OCI-LY1 (cell line): ENCODE measurements around the gene USP5.

Experiments
- H2AFZ ChIP-seq: fragments of 200-600 bp; sonication (generic), shearing (Covaris generic); 2 replicates; pipeline ENCODE4 v1.6.0; 2014; ENCODE audit warnings: antibody characterized with exemption, mild to moderate bottlenecking, low read length
- H3F3A ChIP-seq: fragments of 200-600 bp; sonication (generic), shearing (Covaris generic); 2 replicates; pipeline ENCODE4 v1.6.0; 2014; ENCODE audit warnings: mild to moderate bottlenecking, antibody characterized with exemption, low read length, moderate library complexity; ENCODE audit not compliant: insufficient read depth
- H3K27ac ChIP-seq: fragments of 200-600 bp; sonication (generic); 2 replicates; pipeline ENCODE4 v1.5.1; 2014; ENCODE audit warnings: low read length, mixed run types, mild to moderate bottlenecking, low read depth; ENCODE audit not compliant: poor library complexity, severe bottlenecking
- H3K27me3 ChIP-seq: fragments of 200-600 bp; sonication (generic); 2 replicates; pipeline ENCODE4 v1.6.0; 2014; ENCODE audit warnings: antibody characterized with exemption, mild to moderate bottlenecking, low read length, moderate library complexity; ENCODE audit not compliant: insufficient read depth
- H3K36me3 ChIP-seq: fragments of 200-600 bp; sonication (generic); 2 replicates; pipeline ENCODE4 v1.6.1; 2014; ENCODE audit warnings: mild to moderate bottlenecking, antibody characterized with exemption, low read length, moderate library complexity, mixed read lengths; ENCODE audit not compliant: insufficient read depth
- H3K4me1 ChIP-seq: fragments of 200-600 bp; sonication (generic); 2 replicates; pipeline ENCODE4 v1.5.1; 2014; ENCODE audit warnings: mild to moderate bottlenecking, low read length, moderate library complexity; ENCODE audit not compliant: insufficient read depth, severe bottlenecking
- H3K4me2 ChIP-seq: fragments of 200-600 bp; sonication (generic), shearing (Covaris generic); 2 replicates; pipeline ENCODE4 v1.6.1; 2014; ENCODE audit warnings: low read length
- H3K4me3 ChIP-seq: fragments of 200-600 bp; sonication (generic); 2 replicates; pipeline ENCODE4 v1.5.1; 2014; ENCODE audit warnings: low read length, low read depth, mild to moderate bottlenecking, mixed read lengths; ENCODE audit not compliant: poor library complexity, severe bottlenecking
- H3K79me2 ChIP-seq: fragments of 200-600 bp; shearing (Covaris generic); 2 replicates; pipeline ENCODE4 v1.6.1; 2016; ENCODE audit warnings: mixed run types, low read length, mixed read lengths; ENCODE audit not compliant: insufficient read depth
- H3K9ac ChIP-seq: fragments of 200-600 bp; sonication (generic), shearing (Covaris generic); 2 replicates; pipeline ENCODE4 v1.6.1; 2014; ENCODE audit warnings: mild to moderate bottlenecking, low read length, mixed read lengths
- H3K9me2 ChIP-seq: fragments of 200-600 bp; sonication (generic), shearing (Covaris generic); 2 replicates; pipeline ENCODE4 v1.6.1; 2014; ENCODE audit warnings: low read depth, mild to moderate bottlenecking, low read length, mixed read lengths
- H3K9me3 ChIP-seq: fragments of 200-600 bp; shearing (Covaris generic); 2 replicates; pipeline ENCODE4 v1.6.1; 2014; ENCODE audit warnings: low read length, mixed read lengths
- H4K20me1 ChIP-seq: fragments of 200-600 bp; sonication (generic), shearing (Covaris generic); 2 replicates; pipeline ENCODE4 v1.6.0; 2016; ENCODE audit warnings: mild to moderate bottlenecking, low read length; ENCODE audit not compliant: insufficient read depth
- EZH2 ChIP-seq: fragments of 200-600 bp; sonication (generic), shearing (Covaris generic); IDR thresholded peaks from 2 replicates; pipeline ENCODE4 v1.8.0; 2017; ENCODE audit warnings: borderline replicate concordance, mixed run types, mild to moderate bottlenecking, antibody characterized with exemption, low read length, moderate library complexity, mixed read lengths
- TF ChIP-seq, protein P1 (sequence below): fragments of 200-600 bp; sonication (generic), shearing (Covaris generic); IDR thresholded peaks from 2 replicates; pipeline ENCODE4 v1.5.1; 2017; ENCODE audit warnings: mild to moderate bottlenecking, antibody characterized with exemption, low read length, moderate library complexity, mixed read lengths

Gene USP5

GRCh38 chr12:6855322-6855721, 3.4 kb downstream of the USP5 start:
- no peak overlapping the region for H3K9ac ChIP-seq
- no peak overlapping the region for H3K4me3 ChIP-seq
- no peak for TF ChIP-seq EZH2
- TF ChIP-seq, protein P1, sequence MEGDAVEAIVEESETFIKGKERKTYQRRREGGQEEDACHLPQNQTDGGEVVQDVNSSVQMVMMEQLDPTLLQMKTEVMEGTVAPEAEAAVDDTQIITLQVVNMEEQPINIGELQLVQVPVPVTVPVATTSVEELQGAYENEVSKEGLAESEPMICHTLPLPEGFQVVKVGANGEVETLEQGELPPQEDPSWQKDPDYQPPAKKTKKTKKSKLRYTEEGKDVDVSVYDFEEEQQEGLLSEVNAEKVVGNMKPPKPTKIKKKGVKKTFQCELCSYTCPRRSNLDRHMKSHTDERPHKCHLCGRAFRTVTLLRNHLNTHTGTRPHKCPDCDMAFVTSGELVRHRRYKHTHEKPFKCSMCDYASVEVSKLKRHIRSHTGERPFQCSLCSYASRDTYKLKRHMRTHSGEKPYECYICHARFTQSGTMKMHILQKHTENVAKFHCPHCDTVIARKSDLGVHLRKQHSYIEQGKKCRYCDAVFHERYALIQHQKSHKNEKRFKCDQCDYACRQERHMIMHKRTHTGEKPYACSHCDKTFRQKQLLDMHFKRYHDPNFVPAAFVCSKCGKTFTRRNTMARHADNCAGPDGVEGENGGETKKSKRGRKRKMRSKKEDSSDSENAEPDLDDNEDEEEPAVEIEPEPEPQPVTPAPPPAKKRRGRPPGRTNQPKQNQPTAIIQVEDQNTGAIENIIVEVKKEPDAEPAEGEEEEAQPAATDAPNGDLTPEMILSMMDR: no peak
- no peak overlapping the region for H3K27ac ChIP-seq
- H3F3A ChIP-seq: no peaks in the 10 kb centered on the region
- H3K36me3 ChIP-seq: peaks cover 51% of the 10 kb centered on the region
- no peak overlapping the region for H3K4me2 ChIP-seq
- no peaks in the 10 kb centered on the region for H4K20me1 ChIP-seq
- H3K27me3 ChIP-seq: no peaks in the 10 kb centered on the region
- H3K4me1 ChIP-seq: peaks cover 20% of the 10 kb centered on the region
- H3K9me2 ChIP-seq: no peaks in the 10 kb centered on the region
- no peaks in the 10 kb centered on the region for H3K9me3 ChIP-seq
- H3K79me2 ChIP-seq: peaks cover 18% of the 10 kb centered on the region
- no peak overlapping the region for H2AFZ ChIP-seq

GRCh38 chr12:6858799-6859198, 6.8 kb downstream of the USP5 start:
- Histone ChIP-seq H3K36me3 (peaks cover 86% of the 10 kb centered on the region), H3K9me3 (no peaks in the 10 kb centered on the region), H3K27ac (no peak overlapping the region), H3K27me3 (no peaks in the 10 kb centered on the region), H2AFZ (no peak overlapping the region), H3F3A (no peaks in the 10 kb centered on the region), H3K4me2 (no peak overlapping the region), H4K20me1 (no peaks in the 10 kb centered on the region), H3K4me1 (peaks cover 4% of the 10 kb centered on the region), H3K4me3 (no peak overlapping the region), H3K9ac (no peak overlapping the region), H3K9me2 (no peaks in the 10 kb centered on the region), H3K79me2 (peaks cover 3% of the 10 kb centered on the region)
- TF ChIP-seq, protein P1: no peak
- TF ChIP-seq EZH2: no peak

DNA sequence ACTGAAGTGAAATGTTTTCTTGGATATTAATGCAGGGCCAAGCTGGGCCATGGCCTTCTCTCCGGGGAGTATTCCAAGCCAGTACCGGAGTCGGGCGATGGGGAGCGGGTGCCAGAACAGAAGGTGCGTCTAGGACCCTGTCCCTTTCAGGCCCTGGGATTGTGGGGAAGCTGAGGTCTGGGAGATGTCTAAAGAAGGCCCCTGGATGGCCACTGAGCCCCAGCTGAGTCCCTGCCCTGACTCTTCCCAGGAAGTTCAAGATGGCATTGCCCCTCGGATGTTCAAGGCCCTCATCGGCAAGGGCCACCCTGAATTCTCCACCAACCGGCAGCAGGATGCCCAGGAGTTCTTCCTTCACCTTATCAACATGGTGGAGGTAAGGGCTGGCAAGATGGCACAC, 8.2 kb downstream of the USP5 start:
- Histone ChIP-seq H4K20me1 (no peaks in the 10 kb centered on the region), H3K4me3 (no peak overlapping the region), H3K9ac (no peak overlapping the region), H3K79me2 (no peaks in the 10 kb centered on the region), H3K4me2 (no peak overlapping the region), H3K9me2 (no peaks in the 10 kb centered on the region), H3F3A (no peaks in the 10 kb centered on the region), H3K36me3 (peaks cover 95% of the 10 kb centered on the region), H3K27ac (no peak overlapping the region), H3K9me3 (no peaks in the 10 kb centered on the region), H3K4me1 (no peaks in the 10 kb centered on the region), H2AFZ (no peak overlapping the region), H3K27me3 (no peaks in the 10 kb centered on the region)
- TF ChIP-seq, protein P1: no peak
- no peak for TF ChIP-seq EZH2
